Astrocyte of the cerebellum (primary cell): ENCODE data around the gene CXCR3.
"Not testable (repeated sequence)": the region's sequence is repeated elsewhere in the genome, so short reads cannot be mapped to it uniquely, and the experiment has no call there.

ENCODE experiments used
- DNase-seq: peaks from one replicate; pipeline ENCODE4 v3.0.0-alpha.2; 2011; ENCODE audit warnings: low read depth
- H3K4me3 ChIP-seq: 2 replicates; pipeline ENCODE4 v1.5.1; 2011; ENCODE audit warnings: mild to moderate bottlenecking, low read depth, low read length, moderate library complexity
- in situ Hi-C: cut with HindIII; loops from 2 replicates; pipeline ENCODE4 v1.10.0; 2017; ENCODE audit warnings: low sequenced_read_pairs
- TF ChIP-seq, protein P1 (sequence below): IDR thresholded peaks from 2 replicates; pipeline ENCODE4 v1.5.1; 2012; ENCODE audit warnings: low read length, low read depth, moderate library complexity, mild to moderate bottlenecking; ENCODE audit errors: missing control alignments

Gene CXCR3

GRCh38 chrX:71618303-71618721, at the start of gene CXCR3:
Gene CXCR3, minus strand, starts transcription at chrX:71618511. Its CDS starts 62 bp downstream, at chrX:71618449.
- H3K4me3 ChIP-seq: no peak within 1 kb of the TSS
- in situ Hi-C loops: no loop called here
- DNase-seq: no peak
- TF ChIP-seq, protein P1, sequence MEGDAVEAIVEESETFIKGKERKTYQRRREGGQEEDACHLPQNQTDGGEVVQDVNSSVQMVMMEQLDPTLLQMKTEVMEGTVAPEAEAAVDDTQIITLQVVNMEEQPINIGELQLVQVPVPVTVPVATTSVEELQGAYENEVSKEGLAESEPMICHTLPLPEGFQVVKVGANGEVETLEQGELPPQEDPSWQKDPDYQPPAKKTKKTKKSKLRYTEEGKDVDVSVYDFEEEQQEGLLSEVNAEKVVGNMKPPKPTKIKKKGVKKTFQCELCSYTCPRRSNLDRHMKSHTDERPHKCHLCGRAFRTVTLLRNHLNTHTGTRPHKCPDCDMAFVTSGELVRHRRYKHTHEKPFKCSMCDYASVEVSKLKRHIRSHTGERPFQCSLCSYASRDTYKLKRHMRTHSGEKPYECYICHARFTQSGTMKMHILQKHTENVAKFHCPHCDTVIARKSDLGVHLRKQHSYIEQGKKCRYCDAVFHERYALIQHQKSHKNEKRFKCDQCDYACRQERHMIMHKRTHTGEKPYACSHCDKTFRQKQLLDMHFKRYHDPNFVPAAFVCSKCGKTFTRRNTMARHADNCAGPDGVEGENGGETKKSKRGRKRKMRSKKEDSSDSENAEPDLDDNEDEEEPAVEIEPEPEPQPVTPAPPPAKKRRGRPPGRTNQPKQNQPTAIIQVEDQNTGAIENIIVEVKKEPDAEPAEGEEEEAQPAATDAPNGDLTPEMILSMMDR: no peak

DNA sequence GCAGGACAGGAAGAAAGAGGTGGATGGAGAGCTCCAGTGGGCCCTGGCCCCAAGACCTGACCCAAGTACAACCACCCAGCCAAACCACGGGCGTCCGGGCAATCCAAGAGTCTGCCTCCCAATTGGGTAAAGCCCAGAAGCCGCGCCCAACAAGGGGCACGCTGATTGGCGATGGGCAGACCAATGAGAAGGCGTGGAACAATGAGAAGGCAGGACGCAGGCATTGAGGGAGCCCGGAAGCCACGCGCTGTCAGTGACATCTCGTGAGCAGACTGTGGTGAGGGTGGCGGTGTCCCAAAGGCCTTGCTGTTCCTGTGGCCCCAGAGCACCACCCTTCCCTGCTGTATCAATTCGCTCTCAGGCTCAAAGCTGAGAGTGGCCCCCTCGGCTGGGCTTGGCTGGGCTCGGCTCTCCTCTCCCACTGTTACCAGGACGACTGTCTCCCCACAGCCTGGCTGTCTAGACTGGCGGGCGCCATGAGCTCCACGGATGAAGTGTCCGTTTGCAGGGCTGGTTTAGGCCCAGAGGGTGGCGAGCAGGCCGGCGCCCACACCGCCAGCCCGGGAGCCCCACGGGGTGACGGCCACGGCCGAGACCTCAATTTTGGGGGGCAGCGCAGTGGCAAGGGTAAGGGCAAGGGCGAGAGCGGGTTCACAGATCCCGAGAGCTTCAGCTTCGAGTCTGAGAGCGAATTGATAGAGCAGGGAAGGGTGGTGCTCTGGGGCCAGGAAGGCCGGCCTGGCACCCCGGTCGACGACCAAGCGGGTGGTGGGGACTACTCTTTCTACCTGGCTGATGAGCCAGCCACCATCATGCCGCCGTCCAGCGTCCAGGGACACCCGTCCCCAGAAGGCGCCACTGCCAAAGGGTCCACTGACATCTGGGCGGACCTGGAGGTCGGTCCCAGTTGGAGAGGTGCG, 49.3 kb upstream of the CXCR3 start, which contains the start of gene LOC101059915:
Gene LOC101059915, plus strand, starts transcription at position 219 of the 920 bp plus-strand sequence.
- TF ChIP-seq, protein P1: no peak
- DNase-seq: no peak
- in situ Hi-C loops: no loop called here
- H3K4me3 ChIP-seq: no peak within 1 kb of the TSS

DNA sequence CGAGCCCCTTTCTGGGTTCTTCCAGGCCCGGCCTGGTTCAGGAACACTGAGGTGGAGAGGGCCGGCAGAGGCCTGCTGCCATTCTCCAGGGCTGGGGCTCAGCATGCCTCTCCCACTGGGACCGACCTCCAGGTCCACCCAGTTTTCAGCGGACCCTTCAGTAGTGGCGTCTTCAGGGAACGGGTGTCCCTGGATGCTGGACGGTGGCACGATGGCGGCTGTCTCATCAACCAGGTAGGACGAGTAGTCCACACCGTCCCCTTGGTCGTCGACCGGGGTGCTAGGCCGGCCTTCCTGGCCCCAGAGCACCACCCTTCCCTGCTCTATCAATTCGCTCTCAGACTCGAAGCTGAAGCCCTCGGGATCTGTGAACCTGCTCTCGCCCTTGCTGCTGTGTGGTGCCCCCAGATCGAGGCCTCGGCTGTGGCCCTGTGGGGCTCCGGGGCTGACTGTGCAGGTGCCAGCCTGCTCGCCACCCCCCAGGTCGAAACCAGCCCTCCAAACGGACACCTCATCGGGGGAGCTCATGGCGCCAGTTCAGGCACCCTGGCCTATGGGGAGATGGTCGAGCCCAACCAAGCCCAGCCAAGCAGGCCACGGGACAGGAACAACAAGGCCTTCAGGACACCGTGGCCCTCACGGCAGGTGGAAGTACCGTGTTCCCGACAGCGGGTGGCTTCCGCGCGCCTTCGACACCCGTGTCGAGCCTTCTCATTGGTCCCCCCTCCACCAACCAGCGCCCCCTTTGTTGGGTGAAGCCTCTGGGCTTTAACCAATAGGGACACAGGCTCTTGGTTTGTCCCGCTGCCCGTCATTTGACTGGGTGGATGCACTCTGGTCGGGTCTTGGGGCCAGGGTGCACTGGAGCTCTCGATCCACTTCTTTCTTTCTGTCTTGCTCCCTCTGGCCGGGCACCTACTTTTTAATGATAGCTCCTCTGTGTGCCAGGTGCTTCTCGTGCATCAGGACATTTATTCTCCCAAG, 48.2 kb upstream of the CXCR3 start:
- no peak overlapping the region for H3K4me3 ChIP-seq
- in situ Hi-C loops: no loop called here
- DNase-seq: no peak
- TF ChIP-seq, protein P1: no peak

DNA sequence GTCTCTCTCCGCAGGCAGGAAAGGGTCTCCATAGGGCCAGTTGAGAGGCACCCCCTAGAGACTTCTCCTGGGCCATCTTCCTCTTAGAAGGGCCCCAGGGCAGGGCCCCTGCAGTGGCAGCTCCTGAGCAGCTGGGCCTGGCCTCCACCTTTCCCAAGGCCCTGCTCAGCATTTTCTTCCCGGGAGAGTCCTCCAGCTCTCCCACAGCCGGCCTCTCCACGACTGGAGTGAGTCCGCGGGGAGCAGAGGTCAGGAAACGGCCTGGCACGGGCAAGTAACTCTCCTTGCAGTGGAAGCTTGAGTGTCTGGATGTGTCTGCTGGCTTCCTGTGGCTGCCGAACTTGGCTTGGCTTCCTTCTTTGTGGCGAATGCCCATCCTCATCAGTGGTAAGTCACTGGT, 47.4 kb upstream of the CXCR3 start:
- H3K4me3 ChIP-seq: no peak overlapping the region
- in situ Hi-C loops: no loop called here
- TF ChIP-seq, protein P1: no peak
- DNase-seq: no peak

GRCh38 chrX:71664889-71665491, 46.7 kb upstream of the CXCR3 start:
- H3K4me3 ChIP-seq: no peak overlapping the region
- TF ChIP-seq, protein P1: no peak
- no peak for DNase-seq
- in situ Hi-C loops: no loop called here

- DNase-seq, in situ Hi-C loops: not testable (repeated sequence)
These were observed 45.9 kb upstream of the CXCR3 start for GRCh38 chrX:71664202-71664601.

DNA sequence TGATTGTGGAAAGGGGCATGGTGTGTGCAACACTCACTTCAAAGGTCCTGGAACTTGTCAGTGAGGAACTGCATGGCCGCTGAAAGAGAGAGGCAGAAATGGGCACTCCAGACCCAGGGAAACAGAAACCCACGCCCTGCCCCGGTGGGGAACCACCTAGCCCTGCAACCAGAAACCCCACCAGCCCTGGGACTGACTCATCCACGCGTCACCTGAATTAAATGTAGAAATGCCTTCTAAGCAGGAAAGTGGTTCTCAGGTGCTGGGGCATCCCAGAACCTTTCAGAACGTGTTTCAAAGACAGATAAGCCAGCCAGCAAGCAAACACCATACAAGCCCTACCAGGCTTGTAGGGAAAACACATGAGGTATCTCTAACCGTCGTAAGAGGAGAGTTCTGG, 44.9 kb upstream of the CXCR3 start:
- DNase-seq, H3K4me3 ChIP-seq, in situ Hi-C loops: not testable (repeated sequence)

More at GRCh38 chrX:71664202-71664601, 45.9 kb upstream of the CXCR3 start:
- H3K4me3 ChIP-seq: not testable (repeated sequence)

DNA sequence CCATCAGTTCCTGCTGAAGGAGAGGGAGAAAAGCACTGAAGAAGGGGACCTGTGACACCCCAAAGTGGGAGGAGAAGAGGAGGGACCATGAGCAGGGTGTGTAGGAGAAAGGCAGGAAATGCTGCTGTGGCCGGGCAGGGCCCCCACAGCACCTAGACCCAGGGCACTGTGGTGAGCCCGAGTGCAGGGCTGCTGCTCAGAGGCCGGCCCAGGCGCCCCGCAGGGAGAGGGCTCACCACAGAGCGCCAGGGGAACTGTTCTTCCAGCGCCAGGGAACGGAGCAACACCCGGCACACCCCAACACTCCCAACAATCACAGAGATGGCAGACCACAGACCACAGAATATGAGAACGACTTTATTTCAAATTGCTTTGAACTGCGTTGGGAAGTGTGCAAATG, 44.3 kb upstream of the CXCR3 start:
- in situ Hi-C loops, H3K4me3 ChIP-seq, DNase-seq: not testable (repeated sequence)
